ENCODE results near the gene PLCG1.

GRCh38 chr20:41181567-41181966 lies 44.2 kb downstream of the PLCG1 start:
- TF ChIP-seq CTCF (IDR thresholded peaks at IDR 0.05) = no peak
- TF ChIP-seq POLR2A (IDR thresholded peaks at IDR 0.05) = no peak
